Smooth muscle cell (in vitro differentiated cells): ENCODE results near the gene CNTN1. TPM values are rescaled to one million over a fixed set of nuclear protein-coding genes. Genes with fewer than 3 reads are reported as not detected.

Experiments used
- DNase-seq: peaks from one replicate; lab custom pipeline; 2025; ENCODE audit not compliant: unreplicated experiment; lab: John Stamatoyannopoulos, UW
- H2AFZ ChIP-seq: fragments of 200-600 bp; sonication (generic); 2 replicates; pipeline ENCODE4 v1.6.0; 2016; ENCODE audit warnings: antibody characterized with exemption, low read depth, mild to moderate bottlenecking
- H3F3A ChIP-seq: fragments of 200-600 bp; sonication (generic); 2 replicates; pipeline ENCODE4 v1.6.0; 2017; ENCODE audit warnings: antibody characterized with exemption, low read depth
- H3K27ac ChIP-seq: fragments of 200-600 bp; sonication (generic); 2 replicates; pipeline ENCODE4 v1.5.1; 2016; ENCODE audit warnings: low read depth, mild to moderate bottlenecking
- H3K27me3 ChIP-seq: fragments of 200-600 bp; sonication (generic); 2 replicates; pipeline ENCODE4 v1.6.1; 2016; ENCODE audit warnings: low read depth, mild to moderate bottlenecking
- H3K36me3 ChIP-seq: fragments of 200-600 bp; sonication (generic); 2 replicates; pipeline ENCODE4 v1.5.1; 2016; ENCODE audit warnings: low read depth
- H3K4me1 ChIP-seq: fragments of 200-600 bp; sonication (generic); 2 replicates; pipeline ENCODE4 v1.5.1; 2016; ENCODE audit warnings: low read depth
- H3K4me2 ChIP-seq: fragments of 200-600 bp; sonication (generic); 2 replicates; pipeline ENCODE4 v1.6.0; 2016; ENCODE audit warnings: mild to moderate bottlenecking
- H3K4me3 ChIP-seq: fragments of 200-600 bp; sonication (generic); 2 replicates; pipeline ENCODE4 v1.5.1; 2016; ENCODE audit warnings: mild to moderate bottlenecking
- H3K79me2 ChIP-seq: fragments of 200-600 bp; sonication (generic); 2 replicates; pipeline ENCODE4 v1.6.0; 2016; ENCODE audit warnings: low read depth, mild to moderate bottlenecking
- H3K9ac ChIP-seq: fragments of 200-600 bp; sonication (generic); 2 replicates; pipeline ENCODE4 v1.6.0; 2016; ENCODE audit warnings: low read depth
- H3K9me3 ChIP-seq: fragments of 200-600 bp; sonication (generic); replicated peaks from 2 replicates; pipeline ENCODE4 v1.5.1; 2016; ENCODE audit warnings: low read depth
- H4K20me1 ChIP-seq: fragments of 200-600 bp; sonication (generic); 2 replicates; pipeline ENCODE4 v1.6.0; 2016; ENCODE audit warnings: low read depth
- WGBS: methylation state at CpG from one replicate; pipeline ENCODE4 v1.1.7; 2016; ENCODE audit warnings: low lambda C conversion rate; 5-methylcytosine and 5-hydroxymethylcytosine counted together
- polyA plus RNA-seq: library from polyadenylated mRNA; unstranded; fragments of >200 nt; fragmentation: Nextera tagmentation; extraction: Ambion mirVana; gene quantifications from 2 replicates; pipeline ENCODE4 v1.2.1, GENCODE V29; 2016
- total RNA-seq: library from RNA; depleted of rRNA; stranded (reverse); fragments of >200 nt; gene quantifications from 2 replicates; pipeline ENCODE4 v1.2.3, GENCODE V29; 2014
- TF ChIP-seq, protein P1 (sequence below): fragments of 200-600 bp; sonication (generic); IDR thresholded peaks from 2 replicates; pipeline ENCODE4 v1.5.1; 2017; ENCODE audit warnings: borderline replicate concordance, mild to moderate bottlenecking, antibody characterized with exemption; ENCODE audit not compliant: insufficient read depth, poor library complexity, severe bottlenecking

CNTN1 gene
- total and polyA plus RNA-seq, 2 experiments from 2014 or later: 0.37 to 0.94 TPM

DNA sequence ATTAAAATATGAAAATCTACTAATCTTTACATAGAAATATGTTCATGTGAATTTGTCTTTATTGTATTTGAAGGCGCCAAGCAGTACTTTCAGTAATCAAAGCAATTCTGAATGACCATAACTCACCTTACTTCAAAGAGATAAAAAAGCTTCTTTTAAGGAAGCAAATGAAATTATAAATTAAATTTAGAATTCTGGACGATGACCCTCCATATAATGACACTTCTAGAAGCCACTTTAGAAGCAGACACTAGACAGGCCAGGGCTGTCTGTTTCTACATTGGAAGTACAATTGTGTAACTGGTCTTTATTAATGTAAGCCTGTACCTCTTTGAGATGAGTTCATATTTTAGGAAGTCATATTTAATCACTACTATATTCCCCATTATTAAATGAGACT, 222.9 kb downstream of the CNTN1 start:
- H2AFZ ChIP-seq: no peak overlapping the region
- TF ChIP-seq, protein P1, sequence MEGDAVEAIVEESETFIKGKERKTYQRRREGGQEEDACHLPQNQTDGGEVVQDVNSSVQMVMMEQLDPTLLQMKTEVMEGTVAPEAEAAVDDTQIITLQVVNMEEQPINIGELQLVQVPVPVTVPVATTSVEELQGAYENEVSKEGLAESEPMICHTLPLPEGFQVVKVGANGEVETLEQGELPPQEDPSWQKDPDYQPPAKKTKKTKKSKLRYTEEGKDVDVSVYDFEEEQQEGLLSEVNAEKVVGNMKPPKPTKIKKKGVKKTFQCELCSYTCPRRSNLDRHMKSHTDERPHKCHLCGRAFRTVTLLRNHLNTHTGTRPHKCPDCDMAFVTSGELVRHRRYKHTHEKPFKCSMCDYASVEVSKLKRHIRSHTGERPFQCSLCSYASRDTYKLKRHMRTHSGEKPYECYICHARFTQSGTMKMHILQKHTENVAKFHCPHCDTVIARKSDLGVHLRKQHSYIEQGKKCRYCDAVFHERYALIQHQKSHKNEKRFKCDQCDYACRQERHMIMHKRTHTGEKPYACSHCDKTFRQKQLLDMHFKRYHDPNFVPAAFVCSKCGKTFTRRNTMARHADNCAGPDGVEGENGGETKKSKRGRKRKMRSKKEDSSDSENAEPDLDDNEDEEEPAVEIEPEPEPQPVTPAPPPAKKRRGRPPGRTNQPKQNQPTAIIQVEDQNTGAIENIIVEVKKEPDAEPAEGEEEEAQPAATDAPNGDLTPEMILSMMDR: no peak
- H3F3A ChIP-seq: no peaks in the 10 kb centered on the region
- no peaks in the 10 kb centered on the region for H3K9me3 ChIP-seq
- no peaks in the 10 kb centered on the region for H3K79me2 ChIP-seq
- no peaks in the 10 kb centered on the region for H3K36me3 ChIP-seq
- H3K4me3 ChIP-seq: no peak overlapping the region
- H3K27ac ChIP-seq: no peak overlapping the region
- 91% methylated on average over 2 of the region's 2 CpGs for WGBS
- no peak overlapping the region for H3K9ac ChIP-seq
- H3K4me1 ChIP-seq: no peaks in the 10 kb centered on the region
- no peak overlapping the region for H3K4me2 ChIP-seq
- H4K20me1 ChIP-seq: no peaks in the 10 kb centered on the region
- H3K27me3 ChIP-seq: no peaks in the 10 kb centered on the region
- no peak for DNase-seq

DNA sequence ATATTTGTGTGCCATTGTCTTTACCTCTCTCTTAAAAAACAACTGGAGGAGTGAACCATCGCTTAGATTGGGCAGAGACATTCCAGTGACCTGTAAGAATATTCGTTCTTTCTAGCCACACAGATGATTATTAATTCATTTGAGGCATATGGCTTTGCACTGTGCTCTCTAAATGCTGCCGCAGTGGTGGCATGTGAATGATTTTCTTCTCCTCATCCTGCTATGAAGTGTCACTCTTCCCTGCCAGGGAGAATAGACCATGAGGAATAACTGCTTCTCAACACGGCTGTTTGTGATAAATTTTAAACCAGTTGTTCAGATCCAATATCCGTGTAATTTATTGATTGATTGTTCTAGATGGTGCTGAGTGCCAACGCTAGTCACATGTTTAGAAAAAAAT, 225.3 kb downstream of the CNTN1 start:
- 88% methylated on average over 6 of the region's 6 CpGs for WGBS
- H4K20me1 ChIP-seq: no peaks in the 10 kb centered on the region
- no peaks in the 10 kb centered on the region for H3K79me2 ChIP-seq
- no peaks in the 10 kb centered on the region for H3K36me3 ChIP-seq
- no peak overlapping the region for H3K27ac ChIP-seq
- H2AFZ ChIP-seq: no peak overlapping the region
- H3K27me3 ChIP-seq: no peaks in the 10 kb centered on the region
- no peak overlapping the region for H3K9ac ChIP-seq
- no peaks in the 10 kb centered on the region for H3F3A ChIP-seq
- H3K4me1 ChIP-seq: no peaks in the 10 kb centered on the region
- H3K4me3 ChIP-seq: no peak overlapping the region
- H3K4me2 ChIP-seq: no peak overlapping the region
- no peak for DNase-seq
- TF ChIP-seq, protein P1: no peak
- H3K9me3 ChIP-seq: no peaks in the 10 kb centered on the region

DNA sequence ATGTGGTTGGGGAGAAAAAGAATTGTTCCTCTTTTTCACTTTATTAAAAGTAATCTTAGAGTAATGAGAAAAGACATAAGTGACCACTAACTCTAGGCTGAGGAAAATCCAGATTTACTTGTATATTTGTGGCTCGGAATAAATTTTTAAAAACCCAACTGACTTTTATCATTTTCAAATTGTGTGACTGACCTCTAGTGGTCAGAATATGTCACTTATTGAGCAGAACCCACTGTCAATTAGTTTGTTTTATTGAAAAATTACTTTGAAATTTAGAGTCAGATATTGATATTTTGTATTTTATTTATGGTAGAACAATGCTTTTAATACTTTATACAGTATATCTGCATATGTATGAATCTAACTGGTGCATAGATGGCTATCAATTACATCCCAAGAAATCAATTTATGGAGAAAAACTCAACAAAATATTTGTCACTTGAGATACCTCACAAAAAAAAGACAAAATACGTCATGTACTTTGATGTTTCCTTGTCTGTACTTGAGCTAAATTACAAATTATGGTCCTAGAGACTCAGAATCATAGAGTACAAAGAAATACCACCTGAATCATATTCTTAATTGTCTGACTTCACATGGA, 229.4 kb downstream of the CNTN1 start:
- WGBS: 29% methylated on average over 2 of the region's 2 CpGs
- Histone ChIP-seq H3K27ac (no peak overlapping the region), H3K9me3 (no peaks in the 10 kb centered on the region), H3K36me3 (no peaks in the 10 kb centered on the region), H2AFZ (no peak overlapping the region), H4K20me1 (no peaks in the 10 kb centered on the region), H3K79me2 (no peaks in the 10 kb centered on the region), H3K4me3 (no peak overlapping the region), H3K9ac (no peak overlapping the region), H3K27me3 (no peaks in the 10 kb centered on the region), H3K4me1 (no peaks in the 10 kb centered on the region), H3K4me2 (no peak overlapping the region), H3F3A (no peaks in the 10 kb centered on the region)
- no peak for DNase-seq
- TF ChIP-seq, protein P1: peak; percentile 78

DNA sequence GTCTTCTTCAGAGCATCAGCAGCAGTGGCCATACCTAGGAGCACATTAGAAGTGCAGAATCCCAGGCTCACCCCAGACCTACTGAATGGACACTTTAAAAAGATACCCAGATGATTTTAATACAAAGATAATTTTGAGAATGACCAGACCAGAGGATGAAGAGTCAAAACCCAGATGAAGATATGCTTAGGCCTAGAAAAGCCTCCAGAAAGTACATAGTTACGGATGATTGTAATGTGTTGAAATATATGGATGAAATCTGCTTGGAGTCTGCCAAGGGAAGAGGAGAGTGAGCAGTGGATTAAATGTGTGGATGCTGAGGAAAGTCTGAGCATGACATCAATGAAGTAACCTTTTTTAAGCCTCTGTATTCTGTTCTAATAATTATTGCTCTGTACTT, 245.7 kb downstream of the CNTN1 start:
- H3K27me3 ChIP-seq: no peaks in the 10 kb centered on the region
- H3K4me2 ChIP-seq: no peak overlapping the region
- no peaks in the 10 kb centered on the region for H3K36me3 ChIP-seq
- TF ChIP-seq, protein P1: no peak
- H3K79me2 ChIP-seq: no peaks in the 10 kb centered on the region
- H3K4me3 ChIP-seq: no peak overlapping the region
- H4K20me1 ChIP-seq: no peaks in the 10 kb centered on the region
- WGBS: 43% methylated on average over 1 of the region's 1 CpG
- H3K27ac ChIP-seq: no peak overlapping the region
- no peak overlapping the region for H3K9ac ChIP-seq
- DNase-seq: no peak
- no peak overlapping the region for H2AFZ ChIP-seq
- H3K4me1 ChIP-seq: peaks cover 5% of the 10 kb centered on the region
- H3K9me3 ChIP-seq: no peaks in the 10 kb centered on the region
- H3F3A ChIP-seq: peaks cover 4% of the 10 kb centered on the region
